OCI-LY1 (cell line): ENCODE results near the gene TPSB2.

ENCODE experiments used
- H2AFZ ChIP-seq: fragments of 200-600 bp; sonication (generic), shearing (Covaris generic); 2 replicates; pipeline ENCODE4 v1.6.0; 2014; ENCODE audit warnings: antibody characterized with exemption, mild to moderate bottlenecking, low read length
- H3F3A ChIP-seq: fragments of 200-600 bp; sonication (generic), shearing (Covaris generic); 2 replicates; pipeline ENCODE4 v1.6.0; 2014; ENCODE audit warnings: mild to moderate bottlenecking, antibody characterized with exemption, low read length, moderate library complexity; ENCODE audit not compliant: insufficient read depth
- H3K27ac ChIP-seq: fragments of 200-600 bp; sonication (generic); 2 replicates; pipeline ENCODE4 v1.5.1; 2014; ENCODE audit warnings: low read length, mixed run types, mild to moderate bottlenecking, low read depth; ENCODE audit not compliant: poor library complexity, severe bottlenecking
- H3K27me3 ChIP-seq: fragments of 200-600 bp; sonication (generic); 2 replicates; pipeline ENCODE4 v1.6.0; 2014; ENCODE audit warnings: antibody characterized with exemption, mild to moderate bottlenecking, low read length, moderate library complexity; ENCODE audit not compliant: insufficient read depth
- H3K36me3 ChIP-seq: fragments of 200-600 bp; sonication (generic); 2 replicates; pipeline ENCODE4 v1.6.1; 2014; ENCODE audit warnings: mild to moderate bottlenecking, antibody characterized with exemption, low read length, moderate library complexity, mixed read lengths; ENCODE audit not compliant: insufficient read depth
- H3K4me1 ChIP-seq: fragments of 200-600 bp; sonication (generic); 2 replicates; pipeline ENCODE4 v1.5.1; 2014; ENCODE audit warnings: mild to moderate bottlenecking, low read length, moderate library complexity; ENCODE audit not compliant: insufficient read depth, severe bottlenecking
- H3K4me2 ChIP-seq: fragments of 200-600 bp; sonication (generic), shearing (Covaris generic); 2 replicates; pipeline ENCODE4 v1.6.1; 2014; ENCODE audit warnings: low read length
- H3K4me3 ChIP-seq: fragments of 200-600 bp; sonication (generic); 2 replicates; pipeline ENCODE4 v1.5.1; 2014; ENCODE audit warnings: low read length, low read depth, mild to moderate bottlenecking, mixed read lengths; ENCODE audit not compliant: poor library complexity, severe bottlenecking
- H3K79me2 ChIP-seq: fragments of 200-600 bp; shearing (Covaris generic); 2 replicates; pipeline ENCODE4 v1.6.1; 2016; ENCODE audit warnings: mixed run types, low read length, mixed read lengths; ENCODE audit not compliant: insufficient read depth
- H3K9ac ChIP-seq: fragments of 200-600 bp; sonication (generic), shearing (Covaris generic); 2 replicates; pipeline ENCODE4 v1.6.1; 2014; ENCODE audit warnings: mild to moderate bottlenecking, low read length, mixed read lengths
- H3K9me2 ChIP-seq: fragments of 200-600 bp; sonication (generic), shearing (Covaris generic); 2 replicates; pipeline ENCODE4 v1.6.1; 2014; ENCODE audit warnings: low read depth, mild to moderate bottlenecking, low read length, mixed read lengths
- H3K9me3 ChIP-seq: fragments of 200-600 bp; shearing (Covaris generic); 2 replicates; pipeline ENCODE4 v1.6.1; 2014; ENCODE audit warnings: low read length, mixed read lengths
- H4K20me1 ChIP-seq: fragments of 200-600 bp; sonication (generic), shearing (Covaris generic); 2 replicates; pipeline ENCODE4 v1.6.0; 2016; ENCODE audit warnings: mild to moderate bottlenecking, low read length; ENCODE audit not compliant: insufficient read depth
- EZH2 ChIP-seq: fragments of 200-600 bp; sonication (generic), shearing (Covaris generic); IDR thresholded peaks from 2 replicates; pipeline ENCODE4 v1.8.0; 2017; ENCODE audit warnings: borderline replicate concordance, mixed run types, mild to moderate bottlenecking, antibody characterized with exemption, low read length, moderate library complexity, mixed read lengths
- TF ChIP-seq, protein P1 (sequence below): fragments of 200-600 bp; sonication (generic), shearing (Covaris generic); IDR thresholded peaks from 2 replicates; pipeline ENCODE4 v1.5.1; 2017; ENCODE audit warnings: mild to moderate bottlenecking, antibody characterized with exemption, low read length, moderate library complexity, mixed read lengths

Gene TPSB2

DNA sequence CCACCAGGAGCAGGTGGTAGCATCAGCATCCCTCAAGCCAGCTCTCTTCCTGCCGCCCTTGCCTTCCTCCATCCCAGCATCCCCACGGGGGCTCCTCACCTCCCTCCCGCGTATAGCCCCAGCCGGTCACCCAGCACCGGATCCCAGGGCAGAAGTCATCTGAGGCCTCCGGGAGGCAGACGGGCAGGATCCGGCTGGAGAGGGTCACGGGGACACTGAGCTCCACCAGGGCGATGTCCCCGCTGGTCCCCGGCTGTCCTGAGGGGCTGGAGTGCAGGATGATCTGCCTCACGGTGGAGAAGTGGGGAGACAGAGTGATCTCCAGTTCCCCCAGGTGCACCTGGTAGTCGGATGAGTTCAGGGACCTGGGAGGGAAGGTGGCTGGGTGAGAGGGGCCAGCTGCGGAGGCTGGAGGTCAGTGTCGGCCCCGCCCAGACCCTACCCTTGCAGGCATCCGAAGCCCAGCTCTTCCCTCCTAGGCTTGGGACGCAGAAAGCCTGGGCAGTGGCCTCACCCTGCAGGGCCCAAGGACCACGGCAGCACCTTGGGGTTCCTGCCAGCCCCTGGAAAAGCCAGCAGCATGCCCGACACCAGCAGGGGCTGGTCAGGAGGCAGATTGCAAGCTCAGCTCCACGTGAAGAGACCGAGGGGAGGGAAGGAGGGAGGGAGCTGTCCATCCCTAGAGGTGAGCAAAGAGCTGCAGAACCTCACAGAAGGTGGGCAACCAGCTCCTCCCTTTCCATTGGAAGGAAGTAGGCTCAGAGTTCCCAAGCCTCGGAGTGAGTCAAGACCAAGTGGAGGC, 7.2 kb downstream of the TPSB2 start:
- Histone ChIP-seq H2AFZ (no peak overlapping the region), H3K27me3 (0 out of 2 replicates have a peak, but pooled peaks cover 3% of the 10 kb centered on the region), H3K36me3 (no peaks in the 10 kb centered on the region), H3K79me2 (no peaks in the 10 kb centered on the region), H4K20me1 (no peaks in the 10 kb centered on the region), H3K4me2 (no peak overlapping the region), H3K9ac (no peak overlapping the region), H3K4me3 (no peak overlapping the region), H3K9me3 (no peaks in the 10 kb centered on the region), H3K4me1 (no peaks in the 10 kb centered on the region), H3K27ac (no peak overlapping the region), H3K9me2 (no peaks in the 10 kb centered on the region), H3F3A (no peaks in the 10 kb centered on the region)
- TF ChIP-seq, protein P1, sequence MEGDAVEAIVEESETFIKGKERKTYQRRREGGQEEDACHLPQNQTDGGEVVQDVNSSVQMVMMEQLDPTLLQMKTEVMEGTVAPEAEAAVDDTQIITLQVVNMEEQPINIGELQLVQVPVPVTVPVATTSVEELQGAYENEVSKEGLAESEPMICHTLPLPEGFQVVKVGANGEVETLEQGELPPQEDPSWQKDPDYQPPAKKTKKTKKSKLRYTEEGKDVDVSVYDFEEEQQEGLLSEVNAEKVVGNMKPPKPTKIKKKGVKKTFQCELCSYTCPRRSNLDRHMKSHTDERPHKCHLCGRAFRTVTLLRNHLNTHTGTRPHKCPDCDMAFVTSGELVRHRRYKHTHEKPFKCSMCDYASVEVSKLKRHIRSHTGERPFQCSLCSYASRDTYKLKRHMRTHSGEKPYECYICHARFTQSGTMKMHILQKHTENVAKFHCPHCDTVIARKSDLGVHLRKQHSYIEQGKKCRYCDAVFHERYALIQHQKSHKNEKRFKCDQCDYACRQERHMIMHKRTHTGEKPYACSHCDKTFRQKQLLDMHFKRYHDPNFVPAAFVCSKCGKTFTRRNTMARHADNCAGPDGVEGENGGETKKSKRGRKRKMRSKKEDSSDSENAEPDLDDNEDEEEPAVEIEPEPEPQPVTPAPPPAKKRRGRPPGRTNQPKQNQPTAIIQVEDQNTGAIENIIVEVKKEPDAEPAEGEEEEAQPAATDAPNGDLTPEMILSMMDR: no peak
- no peak for TF ChIP-seq EZH2

GRCh38 chr16:1221628-1222552, 8.1 kb downstream of the TPSB2 start:
- no peaks in the 10 kb centered on the region for H3K36me3 ChIP-seq
- H3F3A ChIP-seq: no peaks in the 10 kb centered on the region
- no peaks in the 10 kb centered on the region for H4K20me1 ChIP-seq
- H3K9ac ChIP-seq: no peak overlapping the region
- H3K9me3 ChIP-seq: no peaks in the 10 kb centered on the region
- H2AFZ ChIP-seq: no peak overlapping the region
- no peak overlapping the region for H3K4me2 ChIP-seq
- H3K79me2 ChIP-seq: no peaks in the 10 kb centered on the region
- H3K4me1 ChIP-seq: no peaks in the 10 kb centered on the region
- no peak overlapping the region for H3K4me3 ChIP-seq
- H3K27me3 ChIP-seq: 0 out of 2 replicates have a peak, but pooled peaks cover 3% of the 10 kb centered on the region
- H3K27ac ChIP-seq: no peak overlapping the region
- H3K9me2 ChIP-seq: no peaks in the 10 kb centered on the region
- TF ChIP-seq EZH2: no peak
- TF ChIP-seq, protein P1: no peak

DNA sequence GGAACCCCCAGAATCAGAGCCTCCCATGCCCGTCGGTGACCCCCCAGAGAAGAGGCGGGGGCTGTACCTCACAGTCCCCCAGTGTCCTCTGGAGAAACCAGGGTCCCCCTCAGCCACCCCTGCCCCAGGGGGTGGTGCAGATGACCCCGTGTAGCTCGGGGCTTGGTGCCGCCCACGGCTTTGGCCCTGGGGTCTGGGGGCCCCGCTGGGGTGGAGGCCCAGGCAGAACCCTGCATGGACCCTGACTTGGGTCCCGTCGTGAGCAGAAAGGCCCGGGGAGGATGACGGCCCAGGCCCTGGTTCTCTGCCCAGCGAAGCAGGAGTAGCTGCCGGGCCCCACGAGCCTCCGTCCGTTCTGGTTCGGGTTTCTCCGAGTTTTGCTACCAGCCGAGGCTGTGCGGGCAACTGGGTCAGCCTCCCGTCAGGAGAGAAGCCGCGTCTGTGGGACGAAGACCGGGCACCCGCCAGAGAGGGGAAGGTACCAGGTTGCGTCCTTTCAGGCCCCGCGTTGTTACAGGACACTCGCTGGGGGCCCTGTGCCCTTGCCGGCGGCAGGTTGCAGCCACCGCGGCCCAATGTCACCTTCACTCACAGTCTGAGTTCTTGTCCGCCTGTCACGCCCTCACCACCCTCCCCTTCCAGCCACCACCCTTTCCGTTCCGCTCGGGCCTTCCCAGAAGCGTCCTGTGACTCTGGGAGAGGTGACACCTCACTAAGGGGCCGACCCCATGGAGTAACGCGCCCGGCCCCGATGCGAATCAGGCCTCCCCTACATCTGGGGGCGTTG, 8.9 kb downstream of the TPSB2 start:
- Histone ChIP-seq H3K27me3 (0 out of 2 replicates have a peak, but pooled peaks cover 3% of the 10 kb centered on the region), H3K9ac (no peak overlapping the region), H4K20me1 (no peaks in the 10 kb centered on the region)

More for the DNA sequence above, 8.9 kb downstream of the TPSB2 start:
- no peaks in the 10 kb centered on the region for H3K4me1 ChIP-seq
- no peak overlapping the region for H3K27ac ChIP-seq
- H3F3A ChIP-seq: no peaks in the 10 kb centered on the region
- no peak overlapping the region for H2AFZ ChIP-seq
- H3K9me3 ChIP-seq: no peaks in the 10 kb centered on the region
- H3K4me2 ChIP-seq: no peak overlapping the region
- H3K79me2 ChIP-seq: no peaks in the 10 kb centered on the region
- no peaks in the 10 kb centered on the region for H3K36me3 ChIP-seq
- H3K4me3 ChIP-seq: no peak overlapping the region
- TF ChIP-seq EZH2: no peak
- TF ChIP-seq, protein P1: no peak
- H3K9me2 ChIP-seq: no peaks in the 10 kb centered on the region
